ENCODE data around the gene KREMEN2. TPM values are rescaled to one million over a fixed set of nuclear protein-coding genes. Genes with fewer than 3 reads are reported as not detected.
A peak's percentile ranks its signal among the peaks of the same experiment; 100 is the strongest.

The KREMEN2 gene
- total and polyA plus RNA-seq, 2 of the 13 experiments (the other 11 are each of a cell fraction or from before 2014, with no cell fraction given) = 0.48 to 1.2 TPM

DNA sequence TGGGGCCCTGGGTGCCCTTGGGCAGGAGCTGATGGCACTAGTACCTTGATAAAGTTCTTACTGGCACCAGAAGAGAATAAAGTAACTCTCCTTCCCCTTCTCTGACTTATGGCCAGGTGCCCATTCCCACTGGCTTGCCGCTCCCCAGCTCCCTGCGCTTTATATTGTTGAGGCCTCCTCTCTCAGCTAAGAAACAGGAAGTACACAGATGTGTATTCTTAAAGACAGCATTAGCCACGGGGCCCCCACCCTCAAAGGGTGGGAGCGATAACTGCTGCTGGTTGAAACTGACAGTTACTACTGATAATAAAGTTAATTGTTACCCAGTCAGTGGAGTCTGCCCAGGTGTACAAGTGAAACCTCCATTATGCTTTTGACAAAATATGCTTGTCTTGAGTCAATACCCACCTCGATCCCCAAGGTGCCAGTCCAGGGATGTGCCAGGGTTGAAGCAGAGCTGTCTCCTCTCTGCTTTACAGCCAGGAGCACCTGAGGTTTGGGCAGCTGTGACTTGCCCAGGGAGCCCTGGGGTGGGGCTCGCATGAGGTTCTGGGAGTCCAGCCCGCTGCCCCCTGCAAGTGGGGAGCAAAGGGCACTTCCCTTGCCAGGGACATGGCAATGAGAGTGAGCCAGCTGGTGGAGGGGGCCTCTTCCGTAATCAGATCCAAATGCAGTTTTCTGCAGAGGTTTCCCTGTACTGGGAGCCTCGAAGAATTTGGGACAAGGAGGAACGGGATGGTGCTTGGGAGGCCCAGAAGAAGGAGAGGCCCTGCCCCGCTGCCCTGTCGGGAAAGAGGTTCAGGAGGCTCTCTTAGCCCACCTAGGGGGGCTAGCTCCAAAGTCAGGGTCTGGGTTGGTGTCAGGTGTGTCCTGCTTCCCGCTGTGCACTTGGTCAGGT, 43.2 kb downstream of the KREMEN2 start (continued):
- no peak for TF ChIP-seq ZNF234 (CRISPR knock-in tag; conservative IDR thresholded peaks at IDR 0.05)
- no peak for TF ChIP-seq ZNF235 (CRISPR knock-in tag; IDR thresholded peaks at IDR 0.05; ENCODE audit: borderline replicate concordance)
- no peak for TF ChIP-seq SUZ12 (IDR thresholded peaks at IDR 0.05; ENCODE audit: low read depth, low read length)
- no peak for TF ChIP-seq CBFB (CRISPR knock-in tag; IDR thresholded peaks at IDR 0.05)
- no peak for TF ChIP-seq NFE2 (CRISPR knock-in tag; IDR thresholded peaks at IDR 0.05)

DNA sequence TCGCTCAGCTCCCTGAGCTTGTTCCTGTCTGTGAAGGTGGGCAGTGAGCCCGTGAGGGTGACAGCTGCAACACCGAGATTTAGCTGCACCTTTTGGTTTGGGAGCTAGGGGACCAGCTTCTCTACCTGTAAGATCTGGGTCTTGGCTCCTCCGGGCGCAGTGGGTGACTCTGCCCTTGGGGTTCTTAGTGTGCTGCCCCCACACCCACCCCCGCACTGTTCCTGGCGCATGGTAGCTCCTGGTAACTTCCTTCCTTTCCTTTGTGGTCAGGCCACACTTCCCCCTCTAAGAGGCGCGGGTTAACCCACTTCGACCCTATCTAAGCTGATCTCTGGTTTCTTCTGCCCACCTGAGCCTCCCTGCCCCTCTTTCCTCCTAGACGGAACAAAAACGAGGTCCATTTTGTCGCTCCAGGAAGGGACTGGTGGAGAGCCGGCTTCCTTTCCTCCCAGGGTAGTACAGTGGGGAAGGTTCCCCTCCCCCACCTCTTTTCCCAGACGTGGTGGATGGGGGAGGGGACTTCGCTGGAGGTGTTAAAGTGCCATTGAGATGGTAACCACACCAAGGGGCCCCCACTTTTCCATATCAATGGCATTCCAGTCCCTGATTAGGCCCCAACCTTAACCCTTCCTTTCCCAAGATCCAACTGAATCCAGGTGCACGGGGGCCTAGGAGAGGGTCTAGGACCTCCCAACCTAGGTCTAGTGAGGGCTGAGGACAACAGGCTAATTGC, 44.0 kb downstream of the KREMEN2 start:
- Histone ChIP-seq H3K27me3 (ENCODE audit: control insufficient read depth in 1 of 2, insufficient read depth in 2 of 2, low read length in 2 of 2) (peaks cover 4 to 16% of the 10 kb centered on the region in 2 experiments; a peak in 4 of 5 replicates), H3K36me3 (replicated peaks in 1 of 2; ENCODE audit: control insufficient read depth in 1 of 2, insufficient read depth in 2 of 2, low read length in 2 of 2) (no peaks in the 10 kb centered on the region), H3K4me1 (ENCODE audit: insufficient read depth, low read length) (peaks cover 80% of the 10 kb centered on the region), H4K20me1 (ENCODE audit: insufficient read depth, low read length) (no peaks in the 10 kb centered on the region), H3K9ac (ENCODE audit: insufficient read depth, low read depth, low read length) (peak overlapping the region; percentile 59), H3K4me3 (replicated peaks in 1 of 3; ENCODE audit: insufficient read depth in 1 of 3, low read depth in 2 of 3, low read length in 3 of 3) (peak overlapping the region in 1 of 3 experiments; percentile 59; a peak in 2 of 6 replicates), H3K9me3 (ENCODE audit: low read length) (no peaks in the 10 kb centered on the region), H3K79me2 (ENCODE audit: insufficient read depth, low read length) (no peaks in the 10 kb centered on the region), H3K27ac (ENCODE audit: extremely low read length, insufficient read depth, low read length) (peak overlapping the region; percentile 84), H2AFZ (ENCODE audit: low read length) (no peak overlapping the region), H3K4me2 (ENCODE audit: low read depth, low read length) (peak overlapping the region; percentile 68)
- ChIA-PET CTCF (ENCODE audit: low intra/inter-chr PET ratio, low total read pairs) (no interaction called here), POLR2A (interaction anchor here (0.8 to 14.2 kb wide), 4 partner anchors 15 to 125 kb away, joined by 3 to 750 read pairs (median 4); partner anchors contain the start of genes CLDN6, FLYWCH2, HCFC1R1 and THOC6)
- ATAC-seq = no peak
- BruUV-seq (replicated peaks) = no TSS peak
- DNase-seq (ENCODE audit: low spot score) = no peak
- intact Hi-C loops (cut with micrococcal nuclease; ENCODE audit: unreplicated experiment) (no loop called here), in situ Hi-C loops (cut with HindIII; ENCODE audit: extremely low pct_ligation_motif_present, low pct_unique_long_range_greater_than_20kb) (no loop called here)
- FAIRE-seq = no peak
- WGBS (ENCODE audit: low lambda C conversion rate) = 59% methylated on average over 10 of the region's 17 CpGs
- TF ChIP-seq PHF8 (CRISPR knock-in tag; IDR thresholded peaks at IDR 0.05) = no peak
- TF ChIP-seq SOX13 (IDR thresholded peaks at IDR 0.05) = no peak
- no peak for TF ChIP-seq SOX13 (CRISPR knock-in tag; conservative IDR thresholded peaks at IDR 0.05 in 1 of 2, IDR thresholded peaks at IDR 0.05 in 1 of 2)
- no peak for TF ChIP-seq GABPA (IDR thresholded peaks at IDR 0.05; ENCODE audit: low read depth, low read length)
- TF ChIP-seq GABPA (CRISPR knock-in tag; IDR thresholded peaks at IDR 0.05; ENCODE audit: low read depth) = peak; percentile 47; the same call in 1 of the 2 replicates
- TF ChIP-seq, protein P1, sequence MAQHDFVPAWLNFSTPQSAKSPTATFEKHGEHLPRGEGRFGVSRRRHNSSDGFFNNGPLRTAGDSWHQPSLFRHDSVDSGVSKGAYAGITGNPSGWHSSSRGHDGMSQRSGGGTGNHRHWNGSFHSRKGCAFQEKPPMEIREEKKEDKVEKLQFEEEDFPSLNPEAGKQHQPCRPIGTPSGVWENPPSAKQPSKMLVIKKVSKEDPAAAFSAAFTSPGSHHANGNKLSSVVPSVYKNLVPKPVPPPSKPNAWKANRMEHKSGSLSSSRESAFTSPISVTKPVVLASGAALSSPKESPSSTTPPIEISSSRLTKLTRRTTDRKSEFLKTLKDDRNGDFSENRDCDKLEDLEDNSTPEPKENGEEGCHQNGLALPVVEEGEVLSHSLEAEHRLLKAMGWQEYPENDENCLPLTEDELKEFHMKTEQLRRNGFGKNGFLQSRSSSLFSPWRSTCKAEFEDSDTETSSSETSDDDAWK (CRISPR knock-in tag; IDR thresholded peaks at IDR 0.05) = no peak
- no peak for TF ChIP-seq ZNF737 (CRISPR knock-in tag; IDR thresholded peaks at IDR 0.05; ENCODE audit: borderline replicate concordance)
- no peak for TF ChIP-seq ZNF431 (CRISPR knock-in tag; IDR thresholded peaks at IDR 0.05; ENCODE audit: borderline replicate concordance, low read depth)
- TF ChIP-seq ZNF577 (CRISPR knock-in tag; IDR thresholded peaks at IDR 0.05; ENCODE audit: borderline replicate concordance, low read depth) = no peak
- no peak for TF ChIP-seq ZFAT (CRISPR knock-in tag; conservative IDR thresholded peaks at IDR 0.05)
- TF ChIP-seq, protein P2, sequence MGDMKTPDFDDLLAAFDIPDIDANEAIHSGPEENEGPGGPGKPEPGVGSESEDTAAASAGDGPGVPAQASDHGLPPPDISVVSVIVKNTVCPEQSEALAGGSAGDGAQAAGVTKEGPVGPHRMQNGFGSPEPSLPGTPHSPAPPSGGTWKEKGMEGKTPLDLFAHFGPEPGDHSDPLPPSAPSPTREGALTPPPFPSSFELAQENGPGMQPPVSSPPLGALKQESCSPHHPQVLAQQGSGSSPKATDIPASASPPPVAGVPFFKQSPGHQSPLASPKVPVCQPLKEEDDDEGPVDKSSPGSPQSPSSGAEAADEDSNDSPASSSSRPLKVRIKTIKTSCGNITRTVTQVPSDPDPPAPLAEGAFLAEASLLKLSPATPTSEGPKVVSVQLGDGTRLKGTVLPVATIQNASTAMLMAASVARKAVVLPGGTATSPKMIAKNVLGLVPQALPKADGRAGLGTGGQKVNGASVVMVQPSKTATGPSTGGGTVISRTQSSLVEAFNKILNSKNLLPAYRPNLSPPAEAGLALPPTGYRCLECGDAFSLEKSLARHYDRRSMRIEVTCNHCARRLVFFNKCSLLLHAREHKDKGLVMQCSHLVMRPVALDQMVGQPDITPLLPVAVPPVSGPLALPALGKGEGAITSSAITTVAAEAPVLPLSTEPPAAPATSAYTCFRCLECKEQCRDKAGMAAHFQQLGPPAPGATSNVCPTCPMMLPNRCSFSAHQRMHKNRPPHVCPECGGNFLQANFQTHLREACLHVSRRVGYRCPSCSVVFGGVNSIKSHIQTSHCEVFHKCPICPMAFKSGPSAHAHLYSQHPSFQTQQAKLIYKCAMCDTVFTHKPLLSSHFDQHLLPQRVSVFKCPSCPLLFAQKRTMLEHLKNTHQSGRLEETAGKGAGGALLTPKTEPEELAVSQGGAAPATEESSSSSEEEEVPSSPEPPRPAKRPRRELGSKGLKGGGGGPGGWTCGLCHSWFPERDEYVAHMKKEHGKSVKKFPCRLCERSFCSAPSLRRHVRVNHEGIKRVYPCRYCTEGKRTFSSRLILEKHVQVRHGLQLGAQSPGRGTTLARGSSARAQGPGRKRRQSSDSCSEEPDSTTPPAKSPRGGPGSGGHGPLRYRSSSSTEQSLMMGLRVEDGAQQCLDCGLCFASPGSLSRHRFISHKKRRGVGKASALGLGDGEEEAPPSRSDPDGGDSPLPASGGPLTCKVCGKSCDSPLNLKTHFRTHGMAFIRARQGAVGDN (CRISPR knock-in tag; IDR thresholded peaks at IDR 0.05) = peak; percentile 16; the same call in 1 of the 2 replicates

Data from HepG2 (cell line).